ENCODE data around the gene P3H3. TPM values are rescaled to one million over a fixed set of nuclear protein-coding genes. Genes with fewer than 3 reads are reported as not detected.

P3H3 gene
- total RNA-seq, 4 donors from 2014 or later: 27.4 to 90.1 (median 59.9) TPM

GRCh38 chr12:6817098-6817497, 11.1 kb upstream of the P3H3 start:
- H3K36me3 ChIP-seq: no peaks in the 10 kb centered on the region
- no peak for DNase-seq
- H3K27ac ChIP-seq: no peak overlapping the region
- no peaks in the 10 kb centered on the region for H3K4me1 ChIP-seq
- no peak overlapping the region for H3K4me3 ChIP-seq
- H3K9me3 ChIP-seq: no peaks in the 10 kb centered on the region
- intact Hi-C loops (cut with DNase I; ENCODE audit: low total_unique reads): no loop called here
- TF ChIP-seq CTCF (IDR thresholded peaks at IDR 0.05) (no peak), POLR2A (IDR thresholded peaks at IDR 0.05) (no peak)
- H3K27me3 ChIP-seq: peaks cover 0 to 3% of the 10 kb centered on the region in 2 donors

- Histone ChIP-seq H3K4me3 (no peak overlapping the region), H3K9me3 (no peaks in the 10 kb centered on the region), H3K36me3 (no peaks in the 10 kb centered on the region), H3K4me1 (no peaks in the 10 kb centered on the region), H3K27me3 (peaks cover 0 to 4% of the 10 kb centered on the region in 2 donors), H3K27ac (no peak overlapping the region)
- no peak for TF ChIP-seq POLR2A (IDR thresholded peaks at IDR 0.05)
- TF ChIP-seq CTCF (IDR thresholded peaks at IDR 0.05): no peak
- DNase-seq: no peak
- intact Hi-C loops (cut with DNase I; ENCODE audit: low total_unique reads): no loop called here
Observed at GRCh38 chr12:6817662-6818157, 10.5 kb upstream of the P3H3 start.

- Histone ChIP-seq H3K36me3 (no peaks in the 10 kb centered on the region), H3K27ac (no peak overlapping the region), H3K27me3 (peaks cover 0 to 4% of the 10 kb centered on the region in 2 donors), H3K4me1 (no peaks in the 10 kb centered on the region), H3K9me3 (no peaks in the 10 kb centered on the region), H3K4me3 (no peak overlapping the region)
- TF ChIP-seq POLR2A (IDR thresholded peaks at IDR 0.05) (no peak), CTCF (IDR thresholded peaks at IDR 0.05) (no peak)
- DNase-seq: no peak
- intact Hi-C loops (cut with DNase I; ENCODE audit: low total_unique reads): no loop called here
Observed at GRCh38 chr12:6818222-6818621, 10.0 kb upstream of the P3H3 start.

- H3K36me3 ChIP-seq: no peaks in the 10 kb centered on the region
- H3K27me3 ChIP-seq: peaks cover 0 to 4% of the 10 kb centered on the region in 2 donors
- DNase-seq: no peak
- TF ChIP-seq CTCF (IDR thresholded peaks at IDR 0.05) (no peak), POLR2A (IDR thresholded peaks at IDR 0.05) (no peak)
- H3K27ac ChIP-seq: no peak overlapping the region
- H3K4me1 ChIP-seq: no peaks in the 10 kb centered on the region
- H3K9me3 ChIP-seq: no peaks in the 10 kb centered on the region
- intact Hi-C loops (cut with DNase I; ENCODE audit: low total_unique reads): no loop called here
- H3K4me3 ChIP-seq: no peak overlapping the region
Observed at GRCh38 chr12:6818645-6819044, 9.6 kb upstream of the P3H3 start.

- intact Hi-C loops (cut with DNase I; ENCODE audit: low total_unique reads): loop anchor here (10.0 kb wide), 1 partner anchor 65 kb away; the partner anchor contains the start of gene MLF2
- H3K27me3 ChIP-seq: peaks cover 0 to 4% of the 10 kb centered on the region in 2 donors
- no peaks in the 10 kb centered on the region for H3K9me3 ChIP-seq
Observed at GRCh38 chr12:6819106-6820030, 8.8 kb upstream of the P3H3 start.

More at GRCh38 chr12:6819106-6820030, 8.8 kb upstream of the P3H3 start:
- no peak for DNase-seq
- H3K36me3 ChIP-seq: no peaks in the 10 kb centered on the region
- H3K4me1 ChIP-seq: no peaks in the 10 kb centered on the region
- no peak overlapping the region for H3K4me3 ChIP-seq
- H3K27ac ChIP-seq: no peak overlapping the region
- TF ChIP-seq CTCF (IDR thresholded peaks at IDR 0.05) (no peak), POLR2A (IDR thresholded peaks at IDR 0.05) (no peak)

All from uterus (tissue), 4 donors.